NT2/D1 (cell line): ENCODE results near the gene SH2B3.

ENCODE experiments used
- DNase-seq: peaks from one replicate; pipeline ENCODE4 v3.0.0-alpha.2; 2011; ENCODE audit warnings: low read depth, low spot score
- H3K27me3 ChIP-seq: 2 replicates; pipeline ENCODE4 v1.6.0; 2011; ENCODE audit warnings: mild to moderate bottlenecking; ENCODE audit not compliant: insufficient read length, insufficient read depth
- H3K36me3 ChIP-seq: 2 replicates; pipeline ENCODE4 v1.6.1; 2011; ENCODE audit warnings: mild to moderate bottlenecking, low read length, mixed read lengths; ENCODE audit not compliant: insufficient read depth, insufficient read length
- H3K4me1 ChIP-seq: 2 replicates; pipeline ENCODE4 v1.5.1; 2011; ENCODE audit not compliant: insufficient read depth, insufficient read length
- H3K4me3 ChIP-seq: 2 replicates; pipeline ENCODE4 v1.5.1; 2011; ENCODE audit warnings: low read depth; ENCODE audit not compliant: insufficient read length
- H3K9ac ChIP-seq: 2 replicates; pipeline ENCODE4 v1.6.0; 2011; ENCODE audit warnings: low read depth; ENCODE audit not compliant: insufficient read length
- H3K9me3 ChIP-seq: 2 replicates; pipeline ENCODE4 v1.5.1; 2011; ENCODE audit warnings: mild to moderate bottlenecking, low read length; ENCODE audit not compliant: insufficient read depth
- SUZ12 ChIP-seq: IDR thresholded peaks from 2 replicates; pipeline ENCODE4 v1.6.1; 2011; ENCODE audit not compliant: insufficient read length, insufficient read depth; ENCODE audit errors: extremely low read depth
- YY1 ChIP-seq: IDR thresholded peaks from 2 replicates; pipeline ENCODE4 v1.6.1; 2011; ENCODE audit not compliant: insufficient read length, insufficient read depth
- ZNF274 ChIP-seq: IDR thresholded peaks from 2 replicates; pipeline ENCODE4 v1.6.1; 2011; ENCODE audit warnings: mild to moderate bottlenecking, low read depth, low read length

Gene SH2B3

DNA sequence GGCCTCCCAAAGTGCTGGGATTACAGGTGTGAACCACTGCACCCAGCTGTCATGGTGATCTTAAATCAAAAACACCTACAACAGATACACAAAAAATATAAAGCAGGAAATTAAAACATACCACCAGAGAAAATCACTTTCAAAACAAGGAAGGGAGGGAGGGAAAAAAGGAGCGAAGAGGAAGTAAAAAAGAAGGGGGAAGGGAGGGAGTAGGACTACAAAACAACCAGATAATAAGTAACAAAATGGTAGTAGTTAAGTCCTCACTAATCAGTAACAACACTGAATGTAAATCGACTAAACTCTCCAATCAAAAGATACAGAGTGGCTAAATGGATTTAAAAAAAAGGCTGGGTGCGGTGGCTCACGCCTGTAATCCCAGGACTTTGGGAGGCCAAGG, 89.0 kb downstream of the SH2B3 start:
- no peaks in the 10 kb centered on the region for H3K4me1 ChIP-seq
- TF ChIP-seq YY1 (no peak), ZNF274 (no peak), SUZ12 (no peak)
- no peak overlapping the region for H3K9ac ChIP-seq
- no peak for DNase-seq
- H3K4me3 ChIP-seq, result no peak overlapping the region
- H3K9me3 ChIP-seq, result peaks cover 10% of the 10 kb centered on the region; the same call in 1 of the 2 replicates
- peaks cover 62% of the 10 kb centered on the region for H3K36me3 ChIP-seq
- H3K27me3 ChIP-seq, result no peaks in the 10 kb centered on the region
